Hepatocyte (in vitro differentiated cells): ENCODE data around the gene TVP23A. TPM values are rescaled to one million over a fixed set of nuclear protein-coding genes. Genes with fewer than 3 reads are reported as not detected.

Experiments
- DNase-seq: peaks from one replicate; pipeline ENCODE4 v3.0.0-alpha.2; 2016; ENCODE audit warnings: low spot score
- H2AFZ ChIP-seq: fragments of 200-600 bp; sonication (generic); 2 replicates; pipeline ENCODE4 v1.6.0; 2016; ENCODE audit warnings: antibody characterized with exemption, mild to moderate bottlenecking
- H3K27ac ChIP-seq: fragments of 200-600 bp; sonication (generic); 2 replicates; pipeline ENCODE4 v1.5.1; 2016; ENCODE audit warnings: mild to moderate bottlenecking
- H3K27me3 ChIP-seq: fragments of 200-600 bp; sonication (generic); 2 replicates; pipeline ENCODE4 v1.6.1; 2016
- H3K36me3 ChIP-seq: fragments of 200-600 bp; sonication (generic); replicated peaks from 2 replicates; pipeline ENCODE4 v1.5.1; 2016; ENCODE audit warnings: low read depth; ENCODE audit not compliant: insufficient read depth
- H3K4me1 ChIP-seq: fragments of 200-600 bp; sonication (generic); 2 replicates; pipeline ENCODE4 v1.5.1; 2016; ENCODE audit warnings: mild to moderate bottlenecking, moderate library complexity; ENCODE audit not compliant: insufficient read depth
- H3K4me2 ChIP-seq: fragments of 200-600 bp; sonication (generic); 2 replicates; pipeline ENCODE4 v1.6.0; 2016
- H3K4me3 ChIP-seq: fragments of 200-600 bp; sonication (generic); 2 replicates; pipeline ENCODE4 v1.5.1; 2016; ENCODE audit warnings: mild to moderate bottlenecking
- H3K79me2 ChIP-seq: fragments of 200-600 bp; sonication (generic); 2 replicates; pipeline ENCODE4 v1.6.0; 2017; ENCODE audit warnings: mild to moderate bottlenecking
- H3K9me2 ChIP-seq: fragments of 200-600 bp; sonication (generic); replicated peaks from 2 replicates; pipeline ENCODE4 v1.6.0; 2017; ENCODE audit warnings: mild to moderate bottlenecking; ENCODE audit not compliant: insufficient read depth
- H3K9me3 ChIP-seq: fragments of 200-600 bp; sonication (generic); 2 replicates; pipeline ENCODE4 v1.5.1; 2016; ENCODE audit warnings: low read depth, mild to moderate bottlenecking
- H4K20me1 ChIP-seq: fragments of 200-600 bp; sonication (generic); 2 replicates; pipeline ENCODE4 v1.6.0; 2016; ENCODE audit warnings: mild to moderate bottlenecking; ENCODE audit not compliant: insufficient read depth, poor library complexity, severe bottlenecking
- EZH2 ChIP-seq: fragments of 200-600 bp; sonication (generic); IDR thresholded peaks from 2 replicates; pipeline ENCODE4 v1.6.1; 2016; ENCODE audit warnings: antibody characterized with exemption, mild to moderate bottlenecking, borderline replicate concordance
- EZH2phosphoT487 ChIP-seq: fragments of 200-600 bp; sonication (generic); IDR thresholded peaks from one replicate; pipeline ENCODE4 v1.6.1; 2018; ENCODE audit warnings: antibody characterized with exemption, mild to moderate bottlenecking, low read depth, moderate library complexity; ENCODE audit not compliant: unreplicated experiment, severe bottlenecking
- WGBS: methylation state at CpG from one replicate; pipeline ENCODE4 v1.1.6; 2016; ENCODE audit warnings: low lambda C conversion rate; ENCODE audit errors: missing lambda C conversion rate; 5-methylcytosine and 5-hydroxymethylcytosine counted together
- polyA plus RNA-seq: library from polyadenylated mRNA; unstranded; fragments of >200 nt; fragmentation: Nextera tagmentation; extraction: Ambion mirVana; gene quantifications from 2 replicates; pipeline ENCODE4 v1.2.1, GENCODE V29; 2016
- total RNA-seq: library from RNA; depleted of rRNA; stranded (reverse); fragments of >200 nt; gene quantifications from 2 replicates; pipeline ENCODE4 v1.2.3, GENCODE V29; 2014
- TF ChIP-seq, protein P1 (sequence below): fragments of 200-600 bp; sonication (generic); IDR thresholded peaks from 2 replicates; pipeline ENCODE4 v1.5.1; 2016; ENCODE audit warnings: antibody characterized with exemption, mild to moderate bottlenecking; ENCODE audit not compliant: poor library complexity

The TVP23A gene
- total and polyA plus RNA-seq, 2 experiments from 2014 or later = 0.67 to 1.1 TPM

DNA sequence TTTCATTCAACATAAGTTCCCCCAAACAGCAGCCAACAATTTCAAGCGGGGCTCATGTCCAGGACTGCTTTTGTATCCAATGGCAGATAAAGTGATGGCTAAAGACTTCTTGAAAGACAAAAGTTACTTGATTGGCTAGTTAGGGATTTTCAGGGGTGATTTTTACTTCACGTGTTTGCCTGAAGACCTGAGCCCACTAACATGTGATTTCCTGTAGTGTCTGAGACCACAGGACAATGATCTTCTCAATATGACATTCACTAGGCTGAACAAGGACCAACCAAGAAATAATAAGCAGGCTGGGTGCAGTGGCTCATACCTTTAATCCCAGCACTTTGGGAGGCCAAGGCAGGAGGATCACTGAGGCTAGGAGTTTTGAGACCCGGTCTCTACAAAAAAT, 10.4 kb downstream of the TVP23A start:
- no peaks in the 10 kb centered on the region for H3K27me3 ChIP-seq
- H3K4me3 ChIP-seq = no peak overlapping the region
- no peaks in the 10 kb centered on the region for H3K36me3 ChIP-seq
- H3K9me2 ChIP-seq = no peaks in the 10 kb centered on the region
- no peaks in the 10 kb centered on the region for H4K20me1 ChIP-seq
- H3K27ac ChIP-seq = no peak overlapping the region
- no peak for DNase-seq
- 90% methylated on average over 3 of the region's 3 CpGs for WGBS
- no peak overlapping the region for H3K4me2 ChIP-seq
- no peak overlapping the region for H2AFZ ChIP-seq
- H3K4me1 ChIP-seq = no peaks in the 10 kb centered on the region
- no peak for TF ChIP-seq EZH2phosphoT487
- no peak for TF ChIP-seq EZH2
- TF ChIP-seq, protein P1, sequence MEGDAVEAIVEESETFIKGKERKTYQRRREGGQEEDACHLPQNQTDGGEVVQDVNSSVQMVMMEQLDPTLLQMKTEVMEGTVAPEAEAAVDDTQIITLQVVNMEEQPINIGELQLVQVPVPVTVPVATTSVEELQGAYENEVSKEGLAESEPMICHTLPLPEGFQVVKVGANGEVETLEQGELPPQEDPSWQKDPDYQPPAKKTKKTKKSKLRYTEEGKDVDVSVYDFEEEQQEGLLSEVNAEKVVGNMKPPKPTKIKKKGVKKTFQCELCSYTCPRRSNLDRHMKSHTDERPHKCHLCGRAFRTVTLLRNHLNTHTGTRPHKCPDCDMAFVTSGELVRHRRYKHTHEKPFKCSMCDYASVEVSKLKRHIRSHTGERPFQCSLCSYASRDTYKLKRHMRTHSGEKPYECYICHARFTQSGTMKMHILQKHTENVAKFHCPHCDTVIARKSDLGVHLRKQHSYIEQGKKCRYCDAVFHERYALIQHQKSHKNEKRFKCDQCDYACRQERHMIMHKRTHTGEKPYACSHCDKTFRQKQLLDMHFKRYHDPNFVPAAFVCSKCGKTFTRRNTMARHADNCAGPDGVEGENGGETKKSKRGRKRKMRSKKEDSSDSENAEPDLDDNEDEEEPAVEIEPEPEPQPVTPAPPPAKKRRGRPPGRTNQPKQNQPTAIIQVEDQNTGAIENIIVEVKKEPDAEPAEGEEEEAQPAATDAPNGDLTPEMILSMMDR = no peak
- no peaks in the 10 kb centered on the region for H3K79me2 ChIP-seq
- H3K9me3 ChIP-seq = no peaks in the 10 kb centered on the region

DNA sequence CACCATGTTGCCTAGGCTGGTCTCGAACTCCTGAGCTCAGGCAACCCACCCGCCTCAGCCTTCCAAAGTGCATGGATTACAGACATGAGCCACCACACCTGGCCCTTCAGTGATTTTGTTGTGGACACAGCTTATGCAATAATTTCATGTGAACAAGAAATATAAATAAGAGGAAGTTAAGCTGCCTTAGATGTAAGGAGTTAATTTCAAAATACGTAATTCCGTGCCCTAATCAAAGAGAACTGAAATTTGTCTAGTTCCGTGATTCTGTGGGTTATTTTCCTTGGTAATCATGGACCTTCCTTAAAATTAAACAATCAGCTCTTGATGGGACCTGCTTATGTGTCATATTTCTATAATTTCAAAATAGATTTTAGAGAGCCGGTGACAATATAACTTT, 11.9 kb downstream of the TVP23A start:
- Histone ChIP-seq H3K9me2 (no peaks in the 10 kb centered on the region), H3K4me3 (no peak overlapping the region), H3K79me2 (no peaks in the 10 kb centered on the region), H3K27ac (no peak overlapping the region), H3K4me2 (no peak overlapping the region), H2AFZ (no peak overlapping the region), H3K27me3 (no peaks in the 10 kb centered on the region), H3K9me3 (no peaks in the 10 kb centered on the region), H4K20me1 (no peaks in the 10 kb centered on the region), H3K4me1 (no peaks in the 10 kb centered on the region), H3K36me3 (no peaks in the 10 kb centered on the region)
- 90% methylated on average over 6 of the region's 6 CpGs for WGBS
- TF ChIP-seq EZH2phosphoT487 (no peak), EZH2 (no peak)
- TF ChIP-seq, protein P1 = no peak
- no peak for DNase-seq

DNA sequence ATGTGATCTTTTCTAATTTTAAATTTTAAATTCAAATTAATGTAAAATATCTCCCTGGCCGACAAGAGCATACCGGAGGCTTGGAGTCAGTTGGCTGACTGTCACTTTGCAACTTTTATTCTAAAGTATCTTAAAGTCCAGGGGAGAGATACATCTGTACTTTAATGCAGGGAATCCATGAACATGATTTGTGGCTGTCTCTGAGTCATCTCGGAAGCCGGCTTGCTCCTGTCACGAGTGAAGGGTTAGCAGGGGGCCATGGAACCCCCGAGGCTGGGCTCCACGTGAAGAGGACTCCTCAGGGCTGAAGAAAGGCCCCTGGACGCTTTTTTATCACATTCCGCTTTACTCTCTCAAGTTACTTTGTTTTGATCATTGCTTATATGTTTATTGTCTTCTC, 13.3 kb downstream of the TVP23A start:
- no peaks in the 10 kb centered on the region for H3K4me1 ChIP-seq
- H3K9me3 ChIP-seq = no peaks in the 10 kb centered on the region
- no peak overlapping the region for H2AFZ ChIP-seq
- TF ChIP-seq EZH2 (no peak), EZH2phosphoT487 (no peak)
- TF ChIP-seq, protein P1 = no peak
- H4K20me1 ChIP-seq = no peaks in the 10 kb centered on the region
- H3K4me3 ChIP-seq = no peak overlapping the region
- no peak overlapping the region for H3K27ac ChIP-seq
- no peaks in the 10 kb centered on the region for H3K36me3 ChIP-seq
- H3K4me2 ChIP-seq = no peak overlapping the region
- H3K27me3 ChIP-seq = no peaks in the 10 kb centered on the region
- no peaks in the 10 kb centered on the region for H3K9me2 ChIP-seq
- H3K79me2 ChIP-seq = no peaks in the 10 kb centered on the region
- WGBS = 66% methylated on average over 9 of the region's 9 CpGs
- DNase-seq = no peak

DNA sequence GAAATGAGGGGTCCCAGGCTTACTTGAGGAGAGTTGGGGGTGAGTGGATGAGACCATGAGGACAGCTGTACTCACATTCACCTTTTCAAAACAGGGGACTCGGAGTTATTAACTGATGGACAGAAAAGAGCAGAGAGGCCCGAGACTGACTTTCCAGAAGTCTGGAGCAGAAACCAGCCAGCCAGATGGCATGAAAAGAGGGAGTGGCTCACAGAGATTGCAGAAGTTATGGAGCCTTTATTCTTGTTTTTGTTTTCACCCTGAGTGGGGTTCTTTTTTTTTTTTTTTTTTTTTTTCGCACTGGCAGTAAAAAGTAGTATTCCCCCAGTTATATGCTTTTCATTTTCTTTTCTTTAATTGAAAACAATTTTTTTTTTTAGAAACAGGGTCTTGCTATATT, 18.9 kb downstream of the TVP23A start:
- DNase-seq = no peak
- TF ChIP-seq EZH2phosphoT487 = no peak
- no peak for TF ChIP-seq EZH2
- TF ChIP-seq, protein P1 = no peak
- H3K36me3 ChIP-seq = no peaks in the 10 kb centered on the region
- WGBS = 95% methylated on average over 3 of the region's 3 CpGs
- H4K20me1 ChIP-seq = no peaks in the 10 kb centered on the region
- no peaks in the 10 kb centered on the region for H3K9me3 ChIP-seq
- no peaks in the 10 kb centered on the region for H3K4me1 ChIP-seq
- no peaks in the 10 kb centered on the region for H3K79me2 ChIP-seq
- H2AFZ ChIP-seq = no peak overlapping the region
- no peak overlapping the region for H3K4me3 ChIP-seq
- H3K9me2 ChIP-seq = no peaks in the 10 kb centered on the region
- no peaks in the 10 kb centered on the region for H3K27me3 ChIP-seq
- no peak overlapping the region for H3K27ac ChIP-seq
- no peak overlapping the region for H3K4me2 ChIP-seq
